ENCODE measurements around the gene PLCH2.

The PLCH2 gene

DNA sequence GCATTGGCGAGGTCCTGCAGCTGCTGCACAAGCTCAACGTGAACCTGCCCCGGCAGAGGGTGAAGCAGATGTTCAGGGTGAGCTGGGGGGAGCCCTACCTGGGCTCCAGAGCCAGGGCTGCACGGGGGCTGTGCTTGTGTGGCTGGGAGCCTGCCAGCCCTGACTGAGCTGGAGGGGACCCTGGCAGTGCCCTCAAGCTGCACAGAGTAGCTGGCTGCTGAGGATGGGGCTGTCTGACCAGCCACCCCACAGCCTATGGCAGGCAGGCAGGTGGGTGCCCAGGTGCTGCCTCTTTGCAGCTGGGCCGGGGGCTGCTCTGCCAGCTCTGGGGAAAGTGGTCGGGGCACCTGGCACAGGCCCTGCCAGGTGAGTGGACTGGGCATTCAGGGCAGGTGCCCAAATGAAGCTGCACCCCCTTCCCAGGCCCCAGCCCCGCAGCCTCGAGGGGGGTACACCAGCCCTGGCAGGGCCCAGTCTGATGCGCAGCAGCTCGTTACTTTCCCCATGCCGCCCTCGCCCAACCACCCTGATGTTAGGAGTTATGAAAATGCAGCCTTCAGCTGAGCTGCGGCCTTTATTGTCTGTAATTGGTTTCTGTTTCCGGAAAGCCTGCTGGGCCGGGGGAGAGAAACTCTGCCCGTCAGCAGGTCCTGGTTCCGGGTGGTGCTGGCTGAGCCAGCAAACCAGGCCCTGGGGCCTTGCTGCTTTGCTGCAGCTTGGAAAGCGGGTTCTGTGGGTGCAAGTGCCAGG is 4.3 kb downstream of the PLCH2 start:
- DNase-seq = peak; percentile 21

DNA sequence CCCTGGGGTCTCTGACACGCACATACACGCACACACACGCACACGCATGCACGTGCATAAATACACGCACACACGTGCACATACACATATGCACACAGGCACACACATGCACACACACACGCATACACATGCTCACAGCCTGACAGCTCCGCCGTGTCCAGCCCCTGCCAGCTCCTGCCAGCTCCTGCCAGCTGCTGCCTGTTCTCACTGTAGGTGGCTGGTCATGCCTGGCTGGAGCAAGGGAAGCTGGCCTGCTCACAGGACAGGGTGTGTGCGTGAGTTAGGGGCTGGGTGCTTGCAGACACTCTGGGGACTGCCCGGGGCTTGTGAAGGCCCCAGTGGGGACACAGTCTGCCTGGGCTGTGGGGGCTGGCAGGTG is 4.9 kb downstream of the PLCH2 start:
- DNase-seq = peak; percentile 27

DNA sequence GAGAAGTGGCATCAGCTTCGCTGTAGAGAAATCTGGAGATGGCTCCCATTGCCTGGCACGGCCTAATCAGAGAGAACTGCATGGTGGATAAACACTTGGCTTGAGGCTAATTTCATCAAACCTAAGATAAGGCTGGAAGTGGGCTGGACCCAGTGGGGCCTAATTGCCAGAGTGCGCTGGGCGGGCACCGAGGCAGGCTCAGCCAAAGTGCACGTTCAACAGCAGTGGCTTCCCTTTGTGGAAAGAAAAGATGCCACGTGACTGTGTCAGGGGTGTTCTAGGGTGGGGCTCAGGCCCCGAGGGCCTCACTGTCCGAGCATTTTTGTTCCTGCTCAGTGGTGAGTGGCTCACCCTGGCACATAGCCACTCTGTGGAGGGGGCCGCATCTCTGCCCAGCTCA is 5.8 kb downstream of the PLCH2 start:
- DNase-seq = no peak

DNA sequence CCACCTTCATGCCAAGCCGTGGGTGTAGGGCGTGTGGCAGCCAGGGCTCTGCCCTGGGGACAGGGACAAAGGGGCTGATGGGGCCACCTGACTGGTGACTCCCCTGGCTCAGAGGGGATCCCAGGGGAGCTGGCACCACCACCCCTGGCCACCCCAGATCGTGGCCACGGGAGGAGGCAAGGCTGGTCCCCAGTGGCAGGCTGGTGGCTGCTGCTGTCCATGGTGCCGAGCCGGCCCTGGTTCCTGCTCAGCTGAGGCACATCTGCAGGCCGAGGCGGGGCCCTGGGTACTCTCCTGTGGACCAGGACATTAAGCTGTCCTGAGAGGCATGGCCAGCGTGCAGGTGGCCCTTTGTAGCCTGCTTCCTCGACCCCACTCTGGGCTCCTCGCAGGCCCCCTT is 6.5 kb downstream of the PLCH2 start:
- DNase-seq = no peak

DNA sequence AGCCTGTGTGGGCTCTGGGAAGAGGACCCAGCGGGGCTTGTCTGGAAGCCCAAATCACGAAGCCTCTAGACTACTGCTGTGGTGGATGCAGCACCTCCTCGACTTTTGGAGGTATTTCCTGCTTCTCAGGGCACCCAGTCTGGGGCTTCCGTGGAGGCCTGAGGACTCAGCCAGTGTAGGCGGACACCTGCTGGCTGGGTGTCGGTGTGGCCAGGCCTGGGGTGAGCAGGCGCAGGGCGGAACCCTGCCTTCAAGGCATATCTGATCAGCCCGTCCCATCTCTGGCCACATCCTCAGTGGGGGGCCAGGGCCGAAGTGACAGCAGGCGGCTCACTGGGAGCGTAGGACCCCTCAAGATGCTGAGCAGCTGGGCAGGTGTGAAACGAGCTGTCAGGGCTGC is 6.9 kb downstream of the PLCH2 start:
- DNase-seq = no peak

DNA sequence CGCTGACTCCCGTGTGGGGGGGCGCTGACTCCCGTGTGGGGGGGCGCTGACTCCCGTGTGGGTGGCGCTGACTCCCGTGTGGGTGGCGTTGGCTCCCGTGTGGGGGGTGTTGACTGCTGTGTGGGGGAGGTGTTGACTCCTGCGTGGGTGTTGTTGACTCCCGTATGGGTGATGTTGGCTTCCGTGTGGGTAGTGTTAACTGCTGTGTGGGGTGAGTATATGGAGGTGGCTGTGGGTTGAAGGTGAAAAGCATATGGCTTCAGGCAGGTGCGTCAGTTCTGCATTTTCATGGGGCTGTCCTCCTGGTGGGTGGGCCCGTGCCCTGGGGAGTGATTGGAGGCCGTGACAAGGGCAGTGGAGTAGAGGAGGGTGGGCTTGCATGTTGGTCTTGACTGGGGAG is 7.9 kb downstream of the PLCH2 start:
- DNase-seq = no peak

DNA sequence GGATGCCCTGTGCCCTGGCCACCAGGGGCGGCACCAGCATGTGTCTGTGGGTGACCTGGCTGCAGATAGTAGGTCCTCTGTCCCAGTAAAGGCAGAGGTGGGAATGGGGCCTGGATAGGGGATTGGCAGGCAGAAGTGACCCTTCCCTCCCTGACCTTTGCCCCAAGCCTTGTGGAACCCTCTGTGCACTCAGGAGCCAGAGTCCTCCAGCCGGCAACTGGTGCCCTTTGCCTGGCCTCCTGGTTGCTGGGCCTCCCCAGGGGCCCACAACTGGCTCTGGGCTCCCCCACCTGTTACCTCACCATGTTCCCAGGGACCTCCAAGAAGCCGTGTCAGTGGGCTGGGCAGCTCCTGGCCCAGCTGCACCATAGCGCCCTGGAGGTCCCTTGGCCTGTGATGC is 10.0 kb downstream of the PLCH2 start:
- no peak for DNase-seq

DNA sequence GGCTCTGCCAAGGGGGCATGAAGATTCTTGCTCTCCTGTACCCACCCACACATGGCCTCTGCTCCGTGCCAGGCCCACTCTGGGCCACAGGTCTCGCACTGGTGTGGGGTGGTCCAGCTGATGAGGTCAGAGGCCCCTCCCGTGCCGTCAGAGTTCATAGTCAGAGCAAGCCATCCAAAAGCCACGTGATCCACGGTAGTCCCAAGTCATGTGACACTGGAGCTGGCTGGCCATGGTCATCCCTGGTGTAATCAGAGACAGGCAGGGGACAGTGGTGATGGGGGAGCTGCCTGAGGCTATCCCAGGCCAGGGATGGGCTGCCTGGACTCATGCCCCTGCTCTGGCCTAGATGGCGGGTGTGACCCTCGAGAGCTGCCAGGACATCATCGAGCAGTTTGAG is 10.5 kb downstream of the PLCH2 start:
- no peak for DNase-seq

DNA sequence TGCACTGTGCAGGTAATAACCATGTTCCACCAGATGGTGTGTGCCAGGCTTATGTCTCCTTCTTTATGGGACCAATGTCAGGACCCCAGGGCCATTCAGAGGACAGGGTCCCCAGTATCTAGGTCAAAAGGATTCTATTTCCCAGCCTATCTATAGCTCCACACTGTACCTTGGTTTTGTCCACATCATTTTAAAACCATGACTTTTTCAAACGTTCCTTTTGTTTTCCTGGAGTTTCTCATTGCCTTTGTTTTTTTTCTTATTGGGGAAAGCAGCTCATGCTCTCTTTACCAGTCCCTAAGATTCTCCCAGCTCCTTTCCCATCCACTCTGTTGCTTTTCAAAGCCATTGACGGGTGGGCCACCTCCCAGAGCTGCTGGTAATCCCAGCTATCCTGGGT is 12.6 kb downstream of the PLCH2 start:
- DNase-seq = no peak

DNA sequence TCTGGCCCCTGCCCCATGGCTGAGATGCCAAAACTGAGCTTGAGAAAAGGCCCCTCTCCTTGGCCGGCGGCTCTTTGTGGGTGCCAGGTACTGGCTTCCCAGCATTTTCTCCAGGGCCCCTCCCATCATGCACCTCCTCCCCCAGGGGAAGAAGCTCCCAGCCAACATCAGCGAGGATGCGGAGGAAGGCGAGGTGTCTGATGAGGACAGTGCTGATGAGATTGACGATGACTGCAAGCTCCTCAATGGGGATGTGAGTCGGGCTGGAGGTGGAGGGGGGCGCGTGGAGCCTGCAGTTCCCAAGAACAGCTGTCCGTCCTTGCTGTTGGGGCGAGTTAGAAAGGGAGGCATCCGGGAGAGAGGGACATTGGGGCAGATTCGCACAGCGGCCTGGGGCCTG is 13.5 kb downstream of the PLCH2 start:
- DNase-seq = no peak

DNA sequence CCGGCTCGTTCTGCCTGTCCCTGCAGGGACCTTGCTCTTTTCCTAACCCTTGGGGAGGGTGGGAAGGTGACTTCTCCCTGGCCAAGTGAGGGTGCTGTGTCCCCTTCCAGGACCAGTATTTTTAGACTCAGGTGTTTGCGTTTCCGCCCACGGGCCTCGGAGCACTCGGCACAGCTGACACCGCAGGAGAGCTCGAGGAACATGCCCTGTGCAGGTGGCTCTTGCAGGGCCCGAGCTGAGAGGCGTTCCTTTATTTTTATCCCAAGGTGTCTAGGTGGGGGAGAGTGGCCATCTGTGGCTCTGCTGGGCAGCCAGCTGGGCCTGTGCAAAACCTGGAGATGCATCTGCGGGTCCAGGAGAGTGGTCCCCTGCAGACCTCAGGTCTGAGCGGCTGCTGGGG is 16.0 kb downstream of the PLCH2 start:
- no peak for DNase-seq

DNA sequence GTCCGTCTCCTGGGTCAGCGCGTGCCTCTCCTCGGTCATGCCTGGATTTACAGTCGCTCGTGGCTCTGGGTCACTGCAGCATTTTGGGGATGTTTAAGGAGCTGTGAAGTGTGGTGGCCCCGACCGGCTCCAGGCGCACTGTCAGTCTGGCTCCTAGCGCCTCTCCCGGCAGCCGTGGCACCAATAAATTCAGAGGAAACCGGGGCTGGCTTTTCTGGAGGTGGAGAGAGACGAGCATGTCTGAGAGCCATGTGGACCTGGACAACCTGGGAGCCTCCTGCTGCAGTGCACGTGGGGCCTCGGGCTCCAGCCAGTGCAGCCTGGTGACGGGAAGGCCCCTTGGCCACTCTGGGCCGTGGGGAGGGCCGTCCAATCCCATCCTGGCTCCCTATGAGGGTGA is 17.1 kb downstream of the PLCH2 start:
- DNase-seq = no peak

DNA sequence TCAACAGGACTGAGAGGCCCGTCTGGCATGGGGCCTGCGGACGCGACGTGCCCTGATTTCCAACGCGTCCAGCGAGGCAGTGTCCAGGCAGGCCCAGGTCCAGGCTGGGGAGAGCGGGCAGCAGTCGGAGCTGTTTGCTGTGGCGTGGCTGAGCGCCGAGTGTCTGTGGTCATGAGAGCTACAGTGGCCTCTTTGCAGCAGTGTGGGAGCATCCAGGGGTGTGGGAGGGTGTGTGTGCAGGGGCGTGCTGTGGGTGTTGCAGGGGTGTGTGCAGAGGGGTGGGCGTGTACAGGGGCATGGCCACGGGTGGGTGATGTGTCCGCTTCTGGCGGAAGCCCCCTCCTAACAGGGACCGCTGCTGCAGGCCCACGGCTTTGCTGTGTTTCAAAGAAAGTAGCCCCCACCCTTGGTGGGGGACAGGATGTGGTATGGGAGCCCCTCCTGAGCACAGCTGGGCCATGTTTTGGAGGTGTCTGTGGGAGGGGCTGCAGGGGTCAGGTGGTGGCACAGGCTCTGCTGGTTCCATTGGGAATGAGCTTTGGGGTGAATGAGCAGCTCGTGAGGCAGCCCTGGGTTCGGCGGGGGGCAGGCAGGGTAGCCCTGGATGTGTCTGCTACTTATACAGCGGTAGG is 17.7 kb downstream of the PLCH2 start:
- DNase-seq = no peak

DNA sequence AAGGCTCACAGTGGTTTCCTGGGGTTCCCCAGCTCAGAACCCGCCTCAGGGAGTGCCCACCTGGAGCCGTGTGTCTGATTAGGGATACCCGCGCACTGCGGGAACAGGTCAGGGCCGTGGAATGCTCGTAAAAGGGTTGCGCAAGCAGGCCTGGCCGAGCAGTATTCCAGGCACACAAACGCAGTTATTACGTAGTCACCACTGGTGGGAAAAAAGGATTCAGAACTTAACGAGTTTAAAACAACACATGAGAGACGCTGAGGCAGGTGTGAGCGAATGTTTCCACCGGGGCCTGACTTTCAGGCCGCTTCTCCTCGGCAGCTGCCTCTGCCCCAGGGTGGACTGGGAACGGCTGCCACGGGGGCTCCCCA is 18.2 kb downstream of the PLCH2 start:
- DNase-seq = no peak

DNA sequence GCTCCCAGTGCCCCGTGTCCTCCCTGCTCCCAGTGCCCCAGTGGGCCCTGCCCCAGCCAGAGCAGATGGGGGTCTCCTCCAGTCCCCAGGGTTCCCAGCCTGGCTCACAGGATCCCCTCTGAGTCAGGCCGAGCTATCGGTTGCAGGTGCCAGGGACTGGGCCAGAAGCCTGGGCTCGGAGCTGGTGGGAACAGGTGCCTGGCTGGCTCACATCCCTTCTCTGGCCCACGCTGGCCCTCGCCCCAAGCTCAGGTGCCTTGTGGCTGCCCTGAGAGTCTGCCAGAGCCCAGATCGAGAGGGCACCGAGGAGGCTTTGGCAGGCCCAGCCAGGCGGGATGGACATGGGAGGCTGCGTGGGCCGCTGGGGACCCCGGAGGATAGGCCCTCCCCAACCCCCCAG is 18.9 kb downstream of the PLCH2 start:
- DNase-seq = no peak

DNA sequence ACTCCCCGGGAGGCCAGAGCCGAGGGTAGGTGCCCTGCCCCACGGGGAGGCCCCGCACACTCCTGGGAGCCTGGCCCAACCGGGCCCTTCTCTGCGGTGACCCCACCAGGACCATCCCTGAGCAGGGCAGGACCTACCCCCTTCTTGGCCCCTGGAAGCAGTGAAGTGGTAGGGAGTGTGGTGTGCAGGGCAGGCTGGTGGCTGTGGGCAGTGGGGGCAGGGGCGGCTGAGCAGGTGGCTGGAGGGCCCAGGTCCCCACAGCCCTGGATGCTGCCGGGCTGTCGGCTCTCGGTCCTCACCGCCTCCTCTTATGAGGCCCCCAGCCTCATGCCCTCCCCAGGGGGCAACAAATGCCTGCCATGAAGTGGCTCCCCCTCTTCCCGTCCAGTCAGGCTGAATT is 19.5 kb downstream of the PLCH2 start:
- no peak for DNase-seq

DNA sequence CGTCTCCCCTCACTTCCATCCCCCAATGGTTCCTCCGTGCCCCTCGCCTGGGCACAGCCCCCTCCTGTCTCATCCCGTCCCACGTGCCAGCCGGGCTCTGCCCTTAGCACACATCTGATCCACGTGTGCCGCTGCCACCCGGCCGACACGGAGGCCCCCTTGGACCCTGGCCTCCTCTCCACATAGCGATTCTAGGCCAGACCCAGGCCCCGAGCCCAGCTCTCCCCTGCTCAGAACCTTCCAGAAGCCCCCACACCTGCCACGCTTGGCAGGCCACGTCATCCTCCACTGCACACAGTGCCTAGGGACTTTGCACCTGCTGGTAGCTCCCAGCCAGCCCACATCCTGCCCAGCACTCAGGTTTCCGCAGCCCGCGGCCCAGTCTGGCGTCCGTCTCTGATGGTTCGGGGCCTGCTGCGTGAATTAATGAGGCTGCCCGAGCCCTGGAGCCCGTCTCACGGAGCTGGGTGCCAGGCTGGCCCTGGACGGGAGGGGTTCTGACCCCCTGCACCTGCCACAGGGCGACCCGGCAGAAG is 20.1 kb downstream of the PLCH2 start:
- DNase-seq = no peak

DNA sequence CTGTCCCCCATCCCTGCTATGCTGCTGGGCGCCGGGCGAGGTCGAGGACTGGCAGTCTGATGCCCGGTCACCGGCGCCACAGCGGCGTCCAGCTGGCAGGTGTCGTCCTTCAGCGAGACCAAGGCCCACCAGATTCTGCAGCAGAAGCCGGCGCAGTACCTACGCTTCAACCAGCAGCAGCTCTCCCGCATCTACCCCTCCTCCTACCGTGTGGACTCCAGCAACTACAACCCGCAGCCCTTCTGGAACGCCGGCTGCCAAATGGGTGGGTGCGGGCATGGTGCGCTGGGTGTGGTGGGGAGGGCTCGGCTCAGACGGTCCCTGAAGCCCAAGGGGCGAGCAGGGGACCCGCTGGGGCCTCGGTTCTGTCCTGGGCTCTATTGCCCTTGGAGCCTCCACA is 20.7 kb downstream of the PLCH2 start:
- DNase-seq = no peak

DNA sequence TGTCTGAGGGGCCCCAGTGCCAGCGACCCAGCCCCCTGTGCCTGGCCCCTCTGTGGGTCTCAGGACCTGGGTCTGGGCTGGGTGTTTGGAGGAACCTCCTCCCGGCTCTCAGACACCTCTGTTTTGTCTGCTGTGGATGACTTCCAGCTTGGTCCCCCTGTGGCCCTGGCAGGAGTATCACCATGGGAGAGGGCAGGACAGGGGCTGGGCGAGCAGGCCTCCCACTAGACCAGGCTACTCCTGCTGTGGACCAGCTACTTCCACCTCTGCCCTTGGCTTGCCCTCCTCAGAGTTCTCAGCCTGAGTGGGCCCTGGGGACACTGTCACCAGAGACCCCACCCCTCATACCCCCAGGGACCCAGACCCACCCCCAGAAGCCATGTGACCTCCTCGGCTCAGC is 21.8 kb downstream of the PLCH2 start:
- DNase-seq = no peak

DNA sequence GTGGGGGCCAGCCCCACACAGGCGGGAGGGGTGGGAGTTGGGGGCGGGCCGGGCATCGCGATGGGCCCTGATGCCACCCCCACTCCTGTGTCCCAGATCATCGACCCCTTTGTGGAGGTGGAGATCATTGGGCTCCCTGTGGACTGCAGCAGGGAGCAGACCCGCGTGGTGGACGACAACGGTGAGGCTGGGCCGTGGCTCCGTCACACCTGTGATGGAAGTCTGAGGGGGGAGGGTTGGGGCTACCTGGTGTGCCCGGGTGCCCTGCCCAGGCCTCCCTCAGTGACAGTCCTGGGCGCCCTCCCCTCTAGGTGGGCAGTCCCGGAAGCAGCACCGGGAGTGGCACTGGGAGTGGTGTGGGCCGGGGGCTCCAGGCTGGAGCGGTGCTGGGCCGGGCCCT is 22.6 kb downstream of the PLCH2 start:
- no peak for DNase-seq

DNA sequence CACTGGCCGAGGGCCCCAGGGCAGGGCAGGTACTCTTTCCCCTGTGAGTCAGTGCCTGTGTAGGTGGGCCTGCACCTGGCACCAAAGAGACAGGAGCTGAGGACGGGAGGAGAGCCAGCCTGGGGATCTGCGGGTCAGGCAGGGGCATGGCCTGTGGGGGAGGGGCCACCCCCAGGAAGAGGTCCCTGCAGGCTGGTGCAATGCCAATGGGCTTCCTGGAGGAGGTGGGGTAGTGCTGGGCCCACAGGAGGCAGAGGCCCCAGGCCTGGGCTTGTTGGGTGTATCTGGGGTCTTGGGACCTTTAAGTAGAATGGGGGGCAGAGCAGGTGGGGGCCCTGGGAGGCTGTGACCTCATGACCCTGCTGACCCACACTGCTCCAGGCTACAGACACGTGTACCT is 23.2 kb downstream of the PLCH2 start:
- no peak for DNase-seq

DNA sequence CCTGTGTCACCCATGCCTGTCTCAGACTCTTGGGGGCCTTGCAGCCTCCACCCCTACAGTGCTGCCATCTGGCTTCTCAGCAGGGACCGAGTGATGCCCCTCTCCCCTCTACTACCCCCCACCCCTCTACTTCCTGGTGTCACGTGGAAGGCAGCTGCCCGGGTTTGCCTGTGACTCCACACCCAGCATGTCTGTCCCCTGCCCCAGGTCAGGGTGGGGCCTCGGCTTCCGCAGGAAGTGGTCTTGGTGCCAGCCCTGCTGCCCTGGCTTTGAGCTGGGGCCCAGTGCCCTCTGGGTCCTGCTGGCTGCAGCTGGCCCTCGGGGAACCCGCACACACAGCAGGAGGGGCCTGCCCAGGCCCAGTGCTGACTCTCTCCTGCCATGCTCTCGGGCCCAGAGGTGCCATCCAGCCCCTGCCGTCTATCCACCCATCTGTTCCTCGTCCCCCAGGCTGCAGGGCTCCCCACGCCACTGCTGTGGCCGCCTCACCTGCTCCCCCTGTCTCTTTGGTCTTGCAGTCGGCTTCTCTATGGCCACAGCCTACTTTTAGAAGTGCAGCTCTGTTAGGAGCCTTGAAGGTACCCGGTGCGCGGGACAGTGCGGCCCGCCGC is 24.0 kb downstream of the PLCH2 start:
- DNase-seq = peak; percentile 9

DNA sequence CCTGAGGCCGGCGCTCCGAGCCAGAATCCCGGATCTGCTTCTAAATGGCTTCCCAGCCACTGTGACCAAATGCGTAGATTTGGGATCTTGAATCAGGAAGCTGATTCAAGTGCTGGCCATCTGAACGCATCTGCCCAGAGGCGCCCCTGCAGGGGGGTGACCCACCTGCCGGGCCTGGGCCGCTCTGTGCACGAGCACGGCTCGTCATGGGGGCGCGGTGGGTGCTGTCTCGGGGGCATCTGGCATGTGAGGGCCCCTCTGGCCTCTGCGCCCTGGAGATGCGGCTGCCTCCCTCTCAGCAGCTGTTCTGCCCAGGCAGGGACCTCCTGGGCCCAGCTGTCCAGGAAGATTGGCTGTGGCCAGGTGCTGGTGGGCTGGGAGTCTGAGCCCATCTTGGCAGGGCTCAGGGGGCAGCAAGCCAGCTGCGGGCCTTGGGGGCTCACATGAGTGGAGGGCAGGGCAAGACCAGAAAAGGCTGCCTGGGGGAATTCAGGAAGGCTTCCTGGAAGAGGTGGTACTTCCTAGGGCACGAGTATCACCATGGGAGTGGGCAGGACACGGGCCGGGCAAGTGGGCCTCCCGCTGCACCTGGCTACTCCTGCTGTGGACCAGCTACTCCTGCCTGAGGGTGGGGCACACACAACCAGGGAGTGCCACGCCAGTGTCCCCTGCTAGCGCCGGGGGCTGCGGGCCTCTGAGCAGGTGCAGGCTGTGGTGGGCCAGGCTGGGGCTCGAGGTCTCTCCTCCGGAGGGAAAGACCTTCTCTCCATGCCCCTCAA is 25.1 kb downstream of the PLCH2 start:
- no peak for DNase-seq

DNA sequence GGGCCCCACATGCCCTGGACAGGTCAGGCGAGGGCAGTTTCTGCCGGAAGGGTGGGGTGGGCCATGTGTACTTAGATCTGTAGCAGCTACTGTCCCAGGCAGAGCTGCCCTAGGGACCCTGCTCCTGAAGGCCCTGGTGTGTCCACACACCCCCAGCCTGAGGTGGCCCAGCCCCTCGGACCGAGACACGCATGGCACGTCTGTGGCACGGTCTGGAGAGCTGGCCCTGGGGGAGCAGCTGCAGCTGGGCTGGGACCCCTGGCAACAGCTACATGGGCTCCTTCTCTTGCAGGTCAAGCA is 25.7 kb downstream of the PLCH2 start:
- DNase-seq = no peak
